SU-DHL-6 (cell line): ENCODE measurements around the gene CENPF.
"Not testable (repeated sequence)": the region's sequence is repeated elsewhere in the genome, so short reads cannot be mapped to it uniquely, and the experiment has no call there.

Experiments
- H2AFZ ChIP-seq: fragments of 200-600 bp; sonication (generic); 2 replicates; pipeline ENCODE4 v1.6.1; 2014; ENCODE audit warnings: low read depth, mild to moderate bottlenecking, moderate library complexity, mixed read lengths, antibody characterized with exemption, low read length; ENCODE audit not compliant: severe bottlenecking
- H3F3A ChIP-seq: fragments of 200-600 bp; shearing (Covaris generic); 2 replicates; pipeline ENCODE4 v1.6.0; 2016; ENCODE audit warnings: antibody characterized with exemption, mild to moderate bottlenecking; ENCODE audit not compliant: insufficient read depth
- H3K27ac ChIP-seq: fragments of 200-600 bp; sonication (generic); 2 replicates; pipeline ENCODE4 v1.5.1; 2016; ENCODE audit warnings: low read depth, mild to moderate bottlenecking, low read length, moderate library complexity, mixed read lengths
- H3K27me3 ChIP-seq: fragments of 200-600 bp; sonication (generic), shearing (Covaris generic); 2 replicates; pipeline ENCODE4 v1.6.0; 2014; ENCODE audit warnings: mild to moderate bottlenecking, low read length
- H3K36me3 ChIP-seq: fragments of 200-600 bp; sonication (generic); 2 replicates; pipeline ENCODE4 v1.6.1; 2014; ENCODE audit warnings: mild to moderate bottlenecking, low read length, mixed read lengths
- H3K4me2 ChIP-seq: fragments of 300-600, 200-600 bp; shearing (Covaris generic), sonication (generic); 2 replicates; pipeline ENCODE4 v1.6.0; 2014; ENCODE audit warnings: low read length, low read depth, mild to moderate bottlenecking; ENCODE audit not compliant: poor library complexity, severe bottlenecking
- H3K4me3 ChIP-seq: fragments of 200-600 bp; sonication (generic); 2 replicates; pipeline ENCODE4 v1.5.1; 2014; ENCODE audit warnings: antibody characterized with exemption, low read length, mild to moderate bottlenecking, mixed read lengths; ENCODE audit not compliant: insufficient read depth, poor library complexity, severe bottlenecking
- H3K79me2 ChIP-seq: fragments of 200-600 bp; sonication (generic); 2 replicates; pipeline ENCODE4 v1.6.1; 2014; ENCODE audit warnings: mild to moderate bottlenecking, low read length, moderate library complexity; ENCODE audit not compliant: insufficient read depth
- H3K9ac ChIP-seq: fragments of 200-600 bp; sonication (generic); 2 replicates; pipeline ENCODE4 v1.7.0; 2014; ENCODE audit warnings: mild to moderate bottlenecking, low read length
- H3K9me2 ChIP-seq: fragments of 200-600 bp; sonication (generic); replicated peaks from 2 replicates; pipeline ENCODE4 v1.6.1; 2014; ENCODE audit warnings: low read length; ENCODE audit not compliant: insufficient read depth
- H3K9me3 ChIP-seq: fragments of 200-600 bp; sonication (generic); 2 replicates; pipeline ENCODE4 v1.6.1; 2014; ENCODE audit warnings: low read length, mixed read lengths; ENCODE audit not compliant: insufficient read depth
- H4K20me1 ChIP-seq: fragments of 200-600 bp; sonication (generic); 2 replicates; pipeline ENCODE4 v1.6.1; 2014; ENCODE audit warnings: low read depth, mild to moderate bottlenecking, antibody characterized with exemption, low read length, moderate library complexity, mixed read lengths
- EZH2phosphoT487 ChIP-seq: fragments of 200-600 bp; sonication (generic), shearing (Covaris generic); conservative IDR thresholded peaks from 2 replicates; pipeline ENCODE4 v1.6.1; 2018; ENCODE audit warnings: mild to moderate bottlenecking, antibody characterized with exemption, low read length, moderate library complexity, mixed read lengths
- TF ChIP-seq, protein P1 (sequence below): fragments of 200-600 bp; sonication (generic); IDR thresholded peaks from one replicate; pipeline ENCODE4 v1.5.1; 2017; ENCODE audit warnings: antibody characterized with exemption, mild to moderate bottlenecking, low read length, moderate library complexity; ENCODE audit not compliant: insufficient read depth, poor library complexity, severe bottlenecking

Gene CENPF

DNA sequence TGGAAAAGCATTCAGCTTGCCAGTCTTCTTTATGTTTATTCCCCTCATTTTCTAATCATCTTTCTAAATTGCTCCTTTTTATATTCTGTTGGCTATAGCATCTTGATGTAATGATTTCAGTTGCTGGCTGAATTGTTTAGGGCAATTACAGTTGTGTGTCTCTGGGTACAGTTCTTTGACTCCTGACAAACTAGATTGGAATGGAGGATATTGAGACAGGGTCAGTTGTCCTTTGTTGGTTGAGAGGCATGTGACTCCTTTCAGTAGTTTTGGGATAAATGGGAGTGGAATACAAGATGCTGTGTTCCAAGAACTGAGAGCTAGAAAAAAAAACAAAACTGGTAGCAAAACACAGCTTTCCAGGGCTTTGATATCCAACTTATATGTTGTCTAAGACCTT, 1.5 kb downstream of the CENPF start:
- peak overlapping the region; percentile 74 for H3K4me2 ChIP-seq
- H3K9me2 ChIP-seq = 0 out of 2 replicates have a peak, but pooled peaks cover 3% of the 10 kb centered on the region
- no peaks in the 10 kb centered on the region; the same call in 1 of the 2 replicates for H3K9me3 ChIP-seq
- H3K27me3 ChIP-seq = no peaks in the 10 kb centered on the region
- H3K27ac ChIP-seq = no peak overlapping the region
- H3F3A ChIP-seq = peaks cover 13% of the 10 kb centered on the region; the same call in 1 of the 2 replicates
- peak overlapping the region; percentile 69 for H3K4me3 ChIP-seq
- peaks cover 45% of the 10 kb centered on the region for H3K79me2 ChIP-seq
- H3K36me3 ChIP-seq = peaks cover 5% of the 10 kb centered on the region
- peak overlapping the region; percentile 94 for H3K9ac ChIP-seq
- TF ChIP-seq EZH2phosphoT487 = no peak
- TF ChIP-seq, protein P1, sequence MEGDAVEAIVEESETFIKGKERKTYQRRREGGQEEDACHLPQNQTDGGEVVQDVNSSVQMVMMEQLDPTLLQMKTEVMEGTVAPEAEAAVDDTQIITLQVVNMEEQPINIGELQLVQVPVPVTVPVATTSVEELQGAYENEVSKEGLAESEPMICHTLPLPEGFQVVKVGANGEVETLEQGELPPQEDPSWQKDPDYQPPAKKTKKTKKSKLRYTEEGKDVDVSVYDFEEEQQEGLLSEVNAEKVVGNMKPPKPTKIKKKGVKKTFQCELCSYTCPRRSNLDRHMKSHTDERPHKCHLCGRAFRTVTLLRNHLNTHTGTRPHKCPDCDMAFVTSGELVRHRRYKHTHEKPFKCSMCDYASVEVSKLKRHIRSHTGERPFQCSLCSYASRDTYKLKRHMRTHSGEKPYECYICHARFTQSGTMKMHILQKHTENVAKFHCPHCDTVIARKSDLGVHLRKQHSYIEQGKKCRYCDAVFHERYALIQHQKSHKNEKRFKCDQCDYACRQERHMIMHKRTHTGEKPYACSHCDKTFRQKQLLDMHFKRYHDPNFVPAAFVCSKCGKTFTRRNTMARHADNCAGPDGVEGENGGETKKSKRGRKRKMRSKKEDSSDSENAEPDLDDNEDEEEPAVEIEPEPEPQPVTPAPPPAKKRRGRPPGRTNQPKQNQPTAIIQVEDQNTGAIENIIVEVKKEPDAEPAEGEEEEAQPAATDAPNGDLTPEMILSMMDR = no peak
- no peaks in the 10 kb centered on the region for H4K20me1 ChIP-seq
- no peak overlapping the region for H2AFZ ChIP-seq

DNA sequence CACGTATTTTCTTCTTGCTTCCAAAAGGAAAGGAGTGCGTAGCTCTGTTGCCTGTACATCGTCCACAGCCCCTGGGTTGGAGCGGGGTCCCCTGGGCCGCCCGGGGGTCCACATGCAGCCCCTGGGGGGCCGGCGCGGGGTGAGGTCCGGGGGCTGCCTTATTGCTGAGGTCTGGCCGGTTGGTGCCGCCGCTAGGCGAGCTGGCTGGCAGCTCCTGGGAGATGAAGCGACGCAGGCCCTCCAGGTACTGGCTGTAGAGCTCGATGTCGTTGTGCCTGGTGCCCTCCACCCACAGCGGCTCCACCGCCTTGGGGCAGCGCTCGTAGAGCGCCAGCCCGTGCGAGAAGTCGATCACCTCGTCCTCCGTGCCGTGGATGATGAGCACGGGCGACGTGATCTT, 2.5 kb downstream of the CENPF start:
- not testable (repeated sequence) for H3K36me3 ChIP-seq, H3K4me2 ChIP-seq, H3K4me3 ChIP-seq

DNA sequence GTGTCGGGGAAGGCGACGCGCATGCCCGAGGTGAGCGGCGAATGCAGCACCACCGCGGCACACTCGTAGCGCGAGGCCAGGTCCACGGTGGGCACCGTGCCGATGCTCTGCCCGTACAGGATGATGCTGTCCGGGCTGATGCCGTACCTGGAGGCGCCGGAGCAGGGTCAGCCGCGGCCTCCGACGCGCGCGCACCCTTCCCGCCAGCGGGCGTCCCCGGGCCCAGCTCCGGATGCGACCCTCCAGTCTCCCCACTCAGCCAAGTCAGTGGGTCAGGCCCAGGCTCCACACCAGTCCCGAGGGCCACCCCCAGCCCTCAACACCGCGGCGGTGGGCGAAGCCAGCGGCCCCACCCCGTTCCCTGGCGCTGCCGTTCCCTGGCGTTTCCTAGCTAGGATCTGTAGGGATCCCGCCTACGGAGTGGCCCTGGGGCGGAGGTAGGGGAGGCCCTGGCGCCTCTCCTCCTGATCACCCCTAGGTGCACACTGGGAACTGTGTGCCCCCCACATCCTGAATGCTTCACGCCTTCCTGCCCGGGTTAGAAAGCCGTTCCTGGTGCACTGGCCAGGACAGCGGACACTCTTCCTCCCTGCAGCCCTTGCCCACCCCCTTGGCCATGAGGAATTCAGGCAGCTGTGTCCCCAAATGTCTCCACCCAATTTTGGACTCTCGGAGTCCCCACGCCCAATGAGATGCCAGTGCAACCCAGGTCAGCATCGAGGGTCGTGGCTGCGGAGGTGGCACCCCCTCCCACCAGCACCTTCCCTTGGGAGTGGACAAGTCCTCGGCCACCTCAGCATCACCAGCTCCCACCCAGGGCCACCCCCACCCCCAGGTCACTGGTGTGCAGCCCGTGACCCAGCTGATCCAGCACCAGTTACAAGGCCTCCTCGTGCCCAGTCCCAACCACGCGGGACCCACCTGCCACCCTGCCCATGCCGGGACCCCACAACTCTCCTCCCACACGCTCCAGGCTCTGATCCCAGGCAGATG, 3.2 kb downstream of the CENPF start:
- H4K20me1 ChIP-seq, H3K9ac ChIP-seq, H3K4me3 ChIP-seq, H3K4me2 ChIP-seq, H3K27me3 ChIP-seq, H3K36me3 ChIP-seq, H3F3A ChIP-seq, H3K27ac ChIP-seq, H3K9me2 ChIP-seq, H3K9me3 ChIP-seq, H2AFZ ChIP-seq: not testable (repeated sequence)
- H3K79me2 ChIP-seq = peaks cover 62% of the 10 kb centered on the region

More for the DNA sequence above, 2.5 kb downstream of the CENPF start:
- peaks cover 13% of the 10 kb centered on the region; the same call in 1 of the 2 replicates for H3F3A ChIP-seq
- not testable (repeated sequence) for H3K27me3 ChIP-seq, H3K9me3 ChIP-seq, H3K27ac ChIP-seq, H3K9me2 ChIP-seq, H3K9ac ChIP-seq, H4K20me1 ChIP-seq, H2AFZ ChIP-seq
- peaks cover 55% of the 10 kb centered on the region for H3K79me2 ChIP-seq

DNA sequence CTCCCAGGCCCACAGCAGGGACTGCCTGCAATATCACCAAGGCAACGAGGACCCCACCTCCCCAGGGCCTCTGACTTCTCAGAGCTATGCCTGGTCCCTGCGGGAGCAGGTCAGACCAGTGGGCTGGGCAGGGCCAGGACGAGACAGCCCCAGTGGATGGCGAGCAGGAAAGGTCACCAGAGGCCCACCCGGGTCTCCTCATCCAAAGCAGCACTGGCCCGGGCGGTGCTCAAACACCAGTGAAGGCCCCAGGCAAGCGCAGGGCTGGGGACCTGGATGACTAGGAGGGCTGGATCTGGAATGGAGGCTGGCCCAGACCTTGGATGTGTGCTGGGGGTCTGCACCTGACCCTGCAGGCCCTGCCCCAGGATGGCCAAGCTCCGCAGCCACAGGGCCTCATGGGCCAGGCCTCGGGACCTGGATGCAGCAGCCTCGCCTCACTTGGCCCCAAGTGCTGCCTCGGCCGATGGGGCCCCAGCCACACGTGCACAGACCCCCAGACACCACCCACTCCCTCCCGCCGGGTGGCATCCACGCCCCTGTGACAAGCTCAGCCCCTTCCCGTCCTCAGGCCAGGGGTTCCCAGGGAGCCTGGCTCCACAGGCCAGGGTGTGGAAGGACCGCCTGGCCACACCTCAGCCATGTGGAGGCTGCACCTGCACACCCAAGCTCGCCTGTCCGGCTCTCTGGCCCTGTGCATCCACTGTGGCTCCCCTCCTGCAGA, 4.7 kb downstream of the CENPF start:
- peaks cover 76% of the 10 kb centered on the region for H3K79me2 ChIP-seq
- H4K20me1 ChIP-seq, H3K9ac ChIP-seq, H3K27ac ChIP-seq, H3K27me3 ChIP-seq, H3K9me3 ChIP-seq, H3F3A ChIP-seq, H2AFZ ChIP-seq, H3K36me3 ChIP-seq, H3K9me2 ChIP-seq, H3K4me3 ChIP-seq, H3K4me2 ChIP-seq: not testable (repeated sequence)

DNA sequence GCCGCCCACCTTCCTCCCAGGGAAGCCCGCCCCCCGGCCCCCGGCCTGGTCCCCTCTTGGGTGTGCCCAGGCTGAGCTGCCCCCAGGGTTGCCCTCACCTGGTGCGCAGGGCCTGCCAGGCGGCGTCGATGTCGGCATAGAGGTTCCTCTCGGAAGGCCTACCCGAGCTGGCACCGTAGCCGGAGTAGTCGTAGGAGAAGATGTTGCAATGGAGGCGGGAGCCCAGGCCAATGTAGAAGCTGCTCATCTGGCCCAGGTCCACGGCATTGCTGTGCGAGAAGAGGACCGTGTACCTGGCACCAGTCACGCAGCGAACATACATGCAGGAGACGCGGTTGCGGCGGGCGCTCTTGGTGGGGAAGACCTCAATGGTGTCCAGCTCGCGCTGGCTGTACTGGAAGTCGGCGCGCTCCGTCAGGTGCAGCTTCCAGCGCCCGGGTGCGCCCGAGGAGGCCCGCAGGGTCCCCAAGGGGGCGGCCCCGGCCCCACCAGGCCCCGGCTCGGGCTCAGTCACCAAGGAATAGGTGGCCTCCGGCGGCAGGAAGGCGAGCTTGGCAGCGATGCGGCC, 5.3 kb downstream of the CENPF start:
- H3K4me3 ChIP-seq, H3K4me2 ChIP-seq, H3K9me3 ChIP-seq, H4K20me1 ChIP-seq, H3K9ac ChIP-seq, H2AFZ ChIP-seq, H3F3A ChIP-seq, H3K27me3 ChIP-seq, H3K36me3 ChIP-seq, H3K9me2 ChIP-seq, H3K27ac ChIP-seq: not testable (repeated sequence)
- peaks cover 80% of the 10 kb centered on the region for H3K79me2 ChIP-seq

DNA sequence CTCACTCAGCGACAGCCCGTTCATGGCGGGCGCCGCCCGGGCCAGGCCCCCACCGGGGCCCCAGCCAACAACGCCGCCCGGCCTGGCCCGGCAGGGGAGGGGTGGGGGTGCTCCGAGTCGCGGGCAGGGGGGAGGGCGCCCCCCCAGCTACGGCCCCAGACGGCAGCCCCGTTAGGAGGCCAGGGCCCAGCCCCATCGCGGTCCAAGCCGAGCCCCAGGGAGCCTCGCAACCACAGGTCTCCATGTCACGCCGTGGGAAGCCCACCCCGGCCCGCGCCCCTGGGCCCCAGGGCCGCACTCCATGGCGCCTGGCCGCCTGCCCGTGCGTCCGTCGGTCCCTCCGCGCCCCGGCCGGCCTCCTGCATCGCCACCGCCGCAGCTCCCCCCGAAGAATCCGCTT, 5.8 kb downstream of the CENPF start:
- H3K4me3 ChIP-seq, H3K27ac ChIP-seq, H4K20me1 ChIP-seq, H2AFZ ChIP-seq, H3K9me3 ChIP-seq, H3K9ac ChIP-seq, H3F3A ChIP-seq, H3K9me2 ChIP-seq, H3K27me3 ChIP-seq, H3K36me3 ChIP-seq, H3K4me2 ChIP-seq: not testable (repeated sequence)
- H3K79me2 ChIP-seq = peaks cover 79% of the 10 kb centered on the region
